LNCAP (cell line): Measurements from ENCODE around the gene BOLA3.

Source experiments
- TF ChIP-seq, protein P1 (sequence below): fragments of 450-650 bp; IDR thresholded peaks from 2 replicates; pipeline ENCODE4 v1.5.1; 2017; ENCODE audit warnings: mild to moderate bottlenecking

The BOLA3 gene

GRCh38 chr2:74147727-74148456 is at the start of gene BOLA3:
BOLA3 (minus strand) TSS chr2:74147912; CDS start chr2:74147874, 38 bp downstream.
- TF ChIP-seq, protein P1, sequence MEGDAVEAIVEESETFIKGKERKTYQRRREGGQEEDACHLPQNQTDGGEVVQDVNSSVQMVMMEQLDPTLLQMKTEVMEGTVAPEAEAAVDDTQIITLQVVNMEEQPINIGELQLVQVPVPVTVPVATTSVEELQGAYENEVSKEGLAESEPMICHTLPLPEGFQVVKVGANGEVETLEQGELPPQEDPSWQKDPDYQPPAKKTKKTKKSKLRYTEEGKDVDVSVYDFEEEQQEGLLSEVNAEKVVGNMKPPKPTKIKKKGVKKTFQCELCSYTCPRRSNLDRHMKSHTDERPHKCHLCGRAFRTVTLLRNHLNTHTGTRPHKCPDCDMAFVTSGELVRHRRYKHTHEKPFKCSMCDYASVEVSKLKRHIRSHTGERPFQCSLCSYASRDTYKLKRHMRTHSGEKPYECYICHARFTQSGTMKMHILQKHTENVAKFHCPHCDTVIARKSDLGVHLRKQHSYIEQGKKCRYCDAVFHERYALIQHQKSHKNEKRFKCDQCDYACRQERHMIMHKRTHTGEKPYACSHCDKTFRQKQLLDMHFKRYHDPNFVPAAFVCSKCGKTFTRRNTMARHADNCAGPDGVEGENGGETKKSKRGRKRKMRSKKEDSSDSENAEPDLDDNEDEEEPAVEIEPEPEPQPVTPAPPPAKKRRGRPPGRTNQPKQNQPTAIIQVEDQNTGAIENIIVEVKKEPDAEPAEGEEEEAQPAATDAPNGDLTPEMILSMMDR = peak; percentile 64

DNA sequence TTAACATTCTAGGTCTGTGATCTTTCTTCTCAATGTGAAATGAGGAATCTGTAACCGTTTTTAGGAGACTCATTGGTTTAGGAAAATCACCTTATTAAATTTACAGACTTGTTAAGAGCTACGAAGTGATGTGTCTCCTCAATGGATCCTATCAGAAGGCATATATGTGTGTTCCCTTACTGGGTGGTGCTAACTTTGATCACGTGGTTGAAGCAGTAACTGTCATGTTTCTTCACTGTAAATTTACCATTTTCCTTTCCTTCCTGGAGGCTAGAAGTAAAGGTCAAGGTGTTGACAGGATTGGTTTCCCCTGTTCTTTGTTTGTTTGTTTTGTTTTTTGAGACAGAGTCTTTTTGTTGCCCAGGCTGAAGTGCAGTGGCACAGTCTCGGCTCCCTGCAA is 49.3 kb upstream of the BOLA3 start:
- TF ChIP-seq, protein P1 = no peak

- TF ChIP-seq, protein P1 = no peak
Observed at GRCh38 chr2:74194799-74195198, 47.1 kb upstream of the BOLA3 start.

DNA sequence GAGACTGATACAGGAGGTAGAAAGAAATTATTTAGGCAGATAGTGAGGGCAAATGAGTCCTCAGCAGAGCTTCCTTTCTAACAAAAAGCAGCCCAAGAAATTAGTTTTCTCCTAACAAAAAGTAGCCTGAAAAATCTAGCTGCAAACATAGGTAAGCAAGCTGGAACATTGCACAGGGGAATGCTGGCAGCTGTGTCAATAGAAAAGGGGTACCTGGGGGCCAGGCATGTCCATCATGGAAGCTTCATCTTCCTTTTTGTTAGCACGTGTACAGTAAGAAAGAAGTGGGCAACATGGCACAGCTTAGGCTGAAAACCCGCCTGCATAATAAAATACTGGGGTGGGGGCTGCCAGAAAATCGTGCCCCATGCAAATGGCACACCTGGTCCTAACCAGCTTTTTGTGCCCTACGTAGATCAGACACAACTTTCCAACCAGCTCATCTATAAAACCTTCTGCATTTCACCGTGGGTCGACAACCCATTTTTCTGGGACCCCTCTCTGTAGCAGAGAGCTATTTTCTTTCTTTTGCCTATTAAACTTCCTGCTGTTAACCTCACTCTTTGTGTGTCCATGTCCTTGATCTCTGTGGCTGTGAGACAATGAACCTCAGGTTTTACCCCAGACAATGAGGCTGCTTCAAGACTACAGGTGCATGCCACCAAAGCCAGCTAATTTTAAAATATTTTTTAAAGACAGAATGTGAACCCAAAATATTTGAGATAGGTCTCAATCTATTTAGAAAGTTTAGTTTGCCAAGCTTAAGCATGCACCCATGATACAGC is 44.1 kb upstream of the BOLA3 start:
- TF ChIP-seq, protein P1 = no peak

- TF ChIP-seq, protein P1 = no peak
Observed at GRCh38 chr2:74188696-74189095, 41.0 kb upstream of the BOLA3 start.

DNA sequence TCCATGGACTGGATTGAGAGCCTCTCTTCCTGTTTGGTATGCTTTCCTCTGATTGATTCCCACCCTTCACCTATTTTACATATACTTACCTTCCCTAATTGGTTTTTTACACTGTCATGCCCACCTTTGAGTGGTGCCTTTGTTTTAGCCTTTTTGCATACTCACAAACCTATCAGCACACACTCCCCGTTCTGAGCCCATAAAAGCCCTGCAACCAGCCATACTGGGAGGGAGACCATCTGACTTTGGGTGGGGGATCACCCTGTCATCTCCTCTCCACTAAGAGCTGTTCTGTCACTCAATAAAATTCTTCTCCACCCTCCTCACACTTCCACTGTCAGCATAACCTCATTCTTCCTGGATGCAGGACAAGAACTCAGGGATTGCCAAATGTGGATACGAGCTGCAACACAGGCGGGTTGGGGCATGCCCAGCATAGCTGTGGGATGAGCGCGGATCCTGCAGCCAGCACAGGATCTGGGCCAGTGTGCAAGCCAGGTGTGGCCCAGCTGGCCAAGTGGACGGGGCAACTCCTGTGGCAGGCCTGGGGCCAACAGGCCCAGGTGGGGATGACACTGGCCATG is 40.4 kb upstream of the BOLA3 start:
- TF ChIP-seq, protein P1 = no peak

GRCh38 chr2:74186038-74186437 is 38.3 kb upstream of the BOLA3 start:
- TF ChIP-seq, protein P1 = no peak
